Natural killer cell (primary cell): ENCODE measurements around the gene MYH7. TPM values are rescaled to one million over a fixed set of nuclear protein-coding genes. Genes with fewer than 3 reads are reported as not detected.
"Not testable (repeated sequence)": the region's sequence is repeated elsewhere in the genome, so short reads cannot be mapped to it uniquely, and the experiment has no call there.

Experiments
- ATAC-seq, 3 donors: fragments of 150-1000 bp in 2 of 3; fragments of 200-7000 bp in 1 of 3; cut with Tn5 transposase; 1 replicate in 1 of 3; 2 replicates in 2 of 3; pipeline ENCODE4 v1.10.0; 2021; ENCODE audit warnings: mild to moderate bottlenecking in 2 of 3, moderate library complexity in 2 of 3
- DNase-seq, 2 donors: peaks; one replicate each; pipeline versions ENCODE4 v3.0.0 to v3.0.0-alpha.2; 2013 to 2021; ENCODE audit warnings: mixed read lengths in 1 of 2
- H3K27ac ChIP-seq: one replicate; pipeline ENCODE4 v1.5.1; 2013; ENCODE audit warnings: mild to moderate bottlenecking, low read length
- H3K27me3 ChIP-seq: one replicate; pipeline ENCODE4 v1.6.1; 2013; ENCODE audit warnings: low read length; ENCODE audit not compliant: control insufficient read depth, insufficient read depth
- H3K36me3 ChIP-seq: one replicate; pipeline ENCODE4 v1.6.1; 2013; ENCODE audit warnings: low read length; ENCODE audit not compliant: control insufficient read depth, insufficient read depth
- H3K4me1 ChIP-seq: one replicate; pipeline ENCODE4 v1.6.1; 2013; ENCODE audit warnings: low read length; ENCODE audit not compliant: control insufficient read depth, insufficient read depth
- H3K4me3 ChIP-seq: one replicate; pipeline ENCODE4 v1.5.1; 2013; ENCODE audit warnings: low read length
- H3K9me3 ChIP-seq: one replicate; pipeline ENCODE4 v1.6.1; 2013; ENCODE audit warnings: low read length; ENCODE audit not compliant: control insufficient read depth, insufficient read depth
- H3K27ac Mint-ChIP-seq, 2 donors: one replicate each; pipeline ENCODE4 v1.8.0; 2022; ENCODE audit warnings: mild to moderate bottlenecking in 2 of 2, mixed read lengths in 2 of 2, moderate library complexity in 1 of 2
- H3K27me3 Mint-ChIP-seq, 2 donors: one replicate each; pipeline ENCODE4 v1.8.0; 2022; ENCODE audit warnings: low read depth in 2 of 2, mixed read lengths in 2 of 2
- H3K36me3 Mint-ChIP-seq: one replicate; pipeline ENCODE4 v1.8.0; 2022; ENCODE audit warnings: mixed read lengths
- H3K4me1 Mint-ChIP-seq, 2 donors: one replicate each; pipeline ENCODE4 v1.8.0; 2022; ENCODE audit warnings: mixed read lengths in 2 of 2
- H3K4me3 Mint-ChIP-seq: one replicate; pipeline ENCODE4 v1.8.0; 2022; ENCODE audit warnings: mild to moderate bottlenecking, moderate library complexity, mixed read lengths
- H3K9me3 Mint-ChIP-seq, 2 donors: one replicate each; pipeline ENCODE4 v1.8.0; 2022; ENCODE audit warnings: mixed read lengths in 2 of 2
- CTCF ChIP-seq: fragments of 200-600 bp; IDR thresholded peaks from one replicate; pipeline ENCODE4 v1.8.0; 2022; ENCODE audit warnings: antibody characterized with exemption
- WGBS: methylation state at CpG from one replicate; pipeline ENCODE4 v1.1.7; 2013; ENCODE audit warnings: missing lambda C conversion rate; ENCODE audit not compliant: insufficient coverage; 5-methylcytosine and 5-hydroxymethylcytosine counted together
- intact Hi-C: fragments of 100-400 bp; cut with micrococcal nuclease; formaldehyde crosslinking; loops from one replicate; pipeline ENCODE4 v1.14.2; 2022
- total RNA-seq, 4 donors: library from RNA; stranded (reverse); fragments of 120-200 nt in 1 of 4; gene quantifications; one replicate each; pipeline versions ENCODE4 v1.2.3 to v1.2.4, GENCODE V29; 2013 to 2022

The MYH7 gene
- total RNA-seq, 3 donors from 2014 or later (not counting 1 experiment from before 2014, with no cell fraction given) = not detected

DNA sequence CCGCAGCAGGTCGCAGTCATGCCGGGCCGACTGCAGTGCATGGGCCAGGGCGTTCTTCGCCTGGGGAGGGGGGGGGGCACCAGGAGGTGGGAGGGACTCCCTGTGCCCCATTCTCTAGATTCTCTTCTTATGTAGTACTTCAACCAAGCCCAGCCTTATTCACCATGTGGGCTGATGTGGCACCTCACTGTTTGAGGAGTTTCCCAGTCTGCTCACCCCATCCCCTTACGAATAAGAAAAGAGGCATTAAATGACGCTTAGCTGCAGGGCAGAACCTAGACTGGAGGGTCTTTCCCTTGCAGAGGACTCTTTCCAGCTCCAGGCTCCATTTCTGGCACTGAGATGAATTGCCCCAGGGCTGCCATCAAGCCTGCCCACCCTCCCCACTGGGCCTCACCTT, 46.5 kb downstream of the MYH7 start:
- peaks cover 0 to 11% of the 10 kb centered on the region in 2 donors for H3K27me3 Mint-ChIP-seq
- DNase-seq = no peak

DNA sequence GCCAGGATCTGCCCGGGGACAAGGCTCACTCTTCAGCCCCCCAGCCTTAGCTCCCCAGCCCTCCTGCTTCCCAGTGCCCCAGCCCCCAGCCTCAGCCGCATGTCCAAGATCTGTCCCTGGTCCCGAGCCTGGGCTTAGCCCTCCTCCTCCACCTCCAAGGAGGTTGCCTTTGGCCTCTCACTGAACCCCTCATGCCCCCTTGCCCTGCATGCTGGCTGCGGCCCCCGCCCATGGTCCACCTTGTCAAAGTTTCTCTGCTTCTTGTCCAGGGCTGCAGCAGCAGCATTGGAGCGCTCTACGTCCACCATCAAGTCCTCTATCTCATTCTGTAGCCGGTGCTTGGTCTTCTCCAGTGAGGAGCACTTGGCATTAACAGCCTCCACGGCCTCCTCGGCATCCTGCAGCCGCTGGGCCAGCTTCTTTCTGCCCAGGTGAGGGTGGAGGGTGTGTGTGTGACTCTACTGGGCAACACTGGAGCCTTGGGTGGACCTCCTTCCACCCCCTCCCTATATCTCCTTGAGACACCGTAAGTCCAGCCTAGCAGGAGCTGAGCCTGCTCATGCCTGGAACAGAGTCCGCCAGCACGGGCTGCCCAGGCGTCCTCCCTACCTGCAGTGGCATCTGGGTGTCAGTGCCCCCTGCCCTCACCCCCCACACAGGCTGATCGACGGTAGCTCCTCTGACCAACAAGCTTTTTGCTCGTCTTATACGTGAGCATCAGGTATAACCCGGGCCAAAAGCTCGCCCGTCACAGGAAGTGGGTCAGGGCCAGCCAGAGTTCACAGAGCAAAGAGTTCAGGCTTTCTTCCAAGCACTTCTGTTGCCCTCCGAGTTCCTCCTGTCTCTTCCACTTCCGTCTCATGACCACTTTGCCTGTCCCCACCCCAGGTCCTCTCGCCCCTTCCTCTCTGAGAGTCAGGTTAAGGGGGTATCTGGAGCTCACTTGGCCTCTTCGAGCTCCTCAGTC, 47.3 kb downstream of the MYH7 start:
- 82% methylated on average over 24 of the region's 26 CpGs for WGBS
- Histone ChIP-seq H3K36me3 (no peaks in the 10 kb centered on the region), H3K4me1 (no peaks in the 10 kb centered on the region), H3K9me3 (no peaks in the 10 kb centered on the region), H3K27ac (no peak overlapping the region), H3K27me3 (no peaks in the 10 kb centered on the region), H3K4me3 (no peak overlapping the region)
- H3K4me3 Mint-ChIP-seq = no peak overlapping the region
- TF ChIP-seq CTCF = no peak
- no peak overlapping the region for H3K27ac Mint-ChIP-seq
- intact Hi-C loops = no loop called here
- no peaks in the 10 kb centered on the region for H3K36me3 Mint-ChIP-seq
- no peaks in the 10 kb centered on the region for H3K4me1 Mint-ChIP-seq
- H3K9me3 Mint-ChIP-seq = no peaks in the 10 kb centered on the region
- ATAC-seq = no peak
- peaks cover 0 to 11% of the 10 kb centered on the region in 2 donors for H3K27me3 Mint-ChIP-seq
- DNase-seq = no peak

More for the DNA sequence above, 46.5 kb downstream of the MYH7 start:
- Histone ChIP-seq H3K27me3 (no peaks in the 10 kb centered on the region), H3K9me3 (no peaks in the 10 kb centered on the region), H3K4me1 (no peaks in the 10 kb centered on the region), H3K27ac (no peak overlapping the region), H3K36me3 (no peaks in the 10 kb centered on the region), H3K4me3 (no peak overlapping the region)
- no peaks in the 10 kb centered on the region for H3K36me3 Mint-ChIP-seq
- no peak overlapping the region for H3K4me3 Mint-ChIP-seq
- no peak for ATAC-seq
- intact Hi-C loops = no loop called here
- 92% methylated on average over 8 of the region's 8 CpGs for WGBS
- no peaks in the 10 kb centered on the region for H3K9me3 Mint-ChIP-seq
- no peak overlapping the region for H3K27ac Mint-ChIP-seq
- no peak for TF ChIP-seq CTCF
- no peaks in the 10 kb centered on the region for H3K4me1 Mint-ChIP-seq

- intact Hi-C loops = no loop called here
- Histone ChIP-seq H3K36me3 (no peaks in the 10 kb centered on the region), H3K9me3 (no peaks in the 10 kb centered on the region), H3K4me1 (no peaks in the 10 kb centered on the region), H3K27ac (no peak overlapping the region), H3K27me3 (no peaks in the 10 kb centered on the region), H3K4me3 (no peak overlapping the region)
- Mint-ChIP-seq H3K27me3 (peaks cover 0 to 9% of the 10 kb centered on the region in 2 donors), H3K27ac (no peak overlapping the region), H3K4me1 (no peaks in the 10 kb centered on the region), H3K9me3 (no peaks in the 10 kb centered on the region), H3K4me3 (no peak overlapping the region), H3K36me3 (no peaks in the 10 kb centered on the region)
- no CpG with 5 or more reads among the region's 1 CpG for WGBS
- ATAC-seq (no peak), DNase-seq (no peak)
- no peak for TF ChIP-seq CTCF
These were observed 48.5 kb downstream of the MYH7 start for GRCh38 chr14:23386999-23387398.

DNA sequence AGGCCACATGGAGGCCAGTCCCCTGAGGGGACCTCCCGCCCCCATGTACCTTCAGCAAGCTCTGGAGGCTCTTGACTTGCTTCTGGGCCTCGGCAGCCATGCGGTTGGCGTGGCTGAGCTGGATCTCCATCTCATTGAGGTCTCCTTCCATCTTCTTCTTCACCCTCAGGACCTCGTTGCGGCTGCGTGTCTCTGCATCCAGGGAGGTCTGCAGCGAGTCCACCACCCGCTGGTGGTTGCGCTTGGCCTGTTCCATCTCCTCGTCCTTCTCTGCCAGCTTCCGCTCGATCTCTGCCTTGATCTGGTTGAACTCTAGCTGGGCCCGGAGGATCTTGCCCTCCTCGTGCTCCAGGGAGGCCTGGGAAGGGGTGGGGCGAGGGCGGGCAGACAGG, 49.2 kb downstream of the MYH7 start:
- H3K27me3 Mint-ChIP-seq, ATAC-seq, H3K36me3 ChIP-seq, DNase-seq, H3K9me3 ChIP-seq, H3K4me3 ChIP-seq, H3K27ac ChIP-seq, H3K4me1 ChIP-seq, H3K36me3 Mint-ChIP-seq, H3K27ac Mint-ChIP-seq, H3K9me3 Mint-ChIP-seq, H3K27me3 ChIP-seq, H3K4me3 Mint-ChIP-seq, intact Hi-C loops, H3K4me1 Mint-ChIP-seq: not testable (repeated sequence)
- 84% methylated on average over 17 of the region's 17 CpGs for WGBS
